HG02970 (cell line): ENCODE results near the gene APP.

Experiments
- ATAC-seq: cut with Tn5 transposase; IDR thresholded peaks from one replicate; pipeline ENCODE4 v1.9.1; 2021; ENCODE audit warnings: mild to moderate bottlenecking, moderate library complexity, moderate number of reproducible peaks; ENCODE audit not compliant: unreplicated experiment, low FRiP score

Gene APP

GRCh38 chr21:26130249-26130881 lies 40.2 kb downstream of the APP start:
- ATAC-seq: no peak

- no peak for ATAC-seq
Measured at GRCh38 chr21:26127918-26128317, 42.7 kb downstream of the APP start.

- ATAC-seq: no peak
Measured at GRCh38 chr21:26127073-26127814, 43.3 kb downstream of the APP start.

GRCh38 chr21:26126168-26126553 lies 44.4 kb downstream of the APP start:
- ATAC-seq: no peak

GRCh38 chr21:26125433-26126167 lies 45.0 kb downstream of the APP start:
- no peak for ATAC-seq

- ATAC-seq: no peak
Measured at GRCh38 chr21:26124896-26125295, 45.7 kb downstream of the APP start.

- no peak for ATAC-seq
Measured at GRCh38 chr21:26124421-26124833, 46.1 kb downstream of the APP start.

GRCh38 chr21:26123012-26123411 lies 47.6 kb downstream of the APP start:
- no peak for ATAC-seq

GRCh38 chr21:26120828-26121227 lies 49.7 kb downstream of the APP start:
- no peak for ATAC-seq

- ATAC-seq: no peak
Measured at GRCh38 chr21:26119906-26120305, 50.7 kb downstream of the APP start.

- ATAC-seq: no peak
Measured at GRCh38 chr21:26118938-26119540, 51.5 kb downstream of the APP start.

- no peak for ATAC-seq
Measured at GRCh38 chr21:26117972-26118367, 52.6 kb downstream of the APP start.

GRCh38 chr21:26117324-26117971 lies 53.1 kb downstream of the APP start:
- ATAC-seq: no peak

- no peak for ATAC-seq
Measured at GRCh38 chr21:26116456-26117011, 54.0 kb downstream of the APP start.

- no peak for ATAC-seq
Measured at GRCh38 chr21:26115899-26116298, 54.7 kb downstream of the APP start.

GRCh38 chr21:26115305-26115704 lies 55.3 kb downstream of the APP start:
- no peak for ATAC-seq

GRCh38 chr21:26112975-26113374 lies 57.6 kb downstream of the APP start:
- ATAC-seq: no peak

- ATAC-seq: no peak
Measured at GRCh38 chr21:26112127-26112742, 58.3 kb downstream of the APP start.

- ATAC-seq: no peak
Measured at GRCh38 chr21:26110715-26111114, 59.9 kb downstream of the APP start.

- no peak for ATAC-seq
Measured at GRCh38 chr21:26107429-26107828, 63.1 kb downstream of the APP start.
